GM12878 (cell line): ENCODE results near the gene MBOAT7. TPM values are rescaled to one million over a fixed set of nuclear protein-coding genes. Genes with fewer than 3 reads are reported as not detected.
"Not testable (repeated sequence)": the region's sequence is repeated elsewhere in the genome, so short reads cannot be mapped to it uniquely, and the experiment has no call there.

ENCODE experiments used
- ATAC-seq: fragments of 200-7000 bp; cut with Tn5 transposase; 3 replicates; pipeline ENCODE4 v1.9.1; 2020; ENCODE audit warnings: mild to moderate bottlenecking, moderate library complexity
- BruUV-seq: library from RNA; stranded (reverse); fragments of 400-500 nt; replicated peaks from 2 replicates; lab custom pipeline; 2021; lab: Mats Ljungman, UMichigan
- CTCF ChIA-PET: fragments of 300-600 bp; sonication (Branson Sonifier 250); formaldehyde crosslinking; extraction: SDS; loops from one replicate; lab custom pipeline; 2021; ENCODE audit warnings: inconsistent platforms; lab: Yijun Ruan, JAX
- POLR2A ChIA-PET: fragments of 350-600 bp; formaldehyde crosslinking; extraction: SDS; loops from one replicate; lab custom pipeline; 2021; ENCODE audit warnings: inconsistent platforms; lab: Charles Lee
- RAD21 ChIA-PET: fragments of 300-600 bp; sonication (Branson Sonifier 250); formaldehyde crosslinking; loops from one replicate; lab custom pipeline; 2023; ENCODE audit warnings: antibody characterized with exemption; ENCODE audit not compliant: unreplicated experiment; lab: Charles Lee
- SMC1A ChIA-PET: fragments of 300-600 bp; sonication (Branson Sonifier 250); formaldehyde crosslinking; loops from one replicate; lab custom pipeline; 2023; ENCODE audit not compliant: unreplicated experiment, uncharacterized antibody; lab: Charles Lee
- DNase-seq: peaks from one replicate; pipeline ENCODE4 v3.0.0-alpha.2; 2011; ENCODE audit warnings: low read depth, low spot score
- FAIRE-seq: peaks from 3 replicates; lab custom pipeline; 2011; peaks lifted over from hg19 to GRCh38; lab: Jason Lieb, UNC
- H2AFZ ChIP-seq: 2 replicates; pipeline ENCODE4 v1.6.0; 2011; ENCODE audit warnings: low read depth, low read length, control low read depth; ENCODE audit not compliant: control insufficient read depth
- H3K27ac ChIP-seq: 2 replicates; pipeline ENCODE4 v1.5.1; 2011; ENCODE audit warnings: control low read depth; ENCODE audit not compliant: control insufficient read depth, insufficient read depth
- H3K27me3 ChIP-seq, 2 experiments: replicated peaks in 1 of 2; 2 replicates each; pipeline versions ENCODE4 v1.6.0 to v1.6.1; 2011; ENCODE audit warnings: low read length in 1 of 2; ENCODE audit not compliant: control insufficient read depth in 2 of 2, insufficient read depth in 2 of 2
- H3K36me3 ChIP-seq, 2 experiments: 2 replicates each; pipeline ENCODE4 v1.5.1; 2011; ENCODE audit warnings: low read length in 1 of 2; ENCODE audit not compliant: control insufficient read depth in 2 of 2, insufficient read depth in 2 of 2
- H3K4me1 ChIP-seq: 2 replicates; pipeline ENCODE4 v1.6.1; 2011; ENCODE audit warnings: mild to moderate bottlenecking, low read length, moderate library complexity, mixed read lengths; ENCODE audit not compliant: control insufficient read depth, insufficient read depth
- H3K4me2 ChIP-seq: 2 replicates; pipeline ENCODE4 v1.6.0; 2011; ENCODE audit warnings: control low read depth; ENCODE audit not compliant: control insufficient read depth, insufficient read depth
- H3K4me3 ChIP-seq: fragments of 200-600 bp; sonication (generic); 2 replicates; pipeline ENCODE4 v1.5.1; 2016
- H3K79me2 ChIP-seq: 2 replicates; pipeline ENCODE4 v1.6.0; 2011; ENCODE audit warnings: low read length; ENCODE audit not compliant: control insufficient read depth, insufficient read depth
- H3K9ac ChIP-seq: 2 replicates; pipeline ENCODE4 v1.8.0; 2011; ENCODE audit warnings: low read length, control low read depth, mixed read lengths; ENCODE audit not compliant: control insufficient read depth, insufficient read depth
- H3K9me3 ChIP-seq: replicated peaks from 3 replicates; pipeline ENCODE4 v1.5.1; 2011; ENCODE audit warnings: mild to moderate bottlenecking, low read length; ENCODE audit not compliant: control insufficient read depth, insufficient read depth
- H4K20me1 ChIP-seq: 2 replicates; pipeline ENCODE4 v1.6.0; 2011; ENCODE audit not compliant: control insufficient read depth, insufficient read depth
- HDAC2 ChIP-seq: fragments of 200-600 bp; sonication (generic); IDR thresholded peaks from 2 replicates; pipeline ENCODE4 v1.6.1; 2017
- HDAC6 ChIP-seq: fragments of 200-600 bp; sonication (generic); IDR thresholded peaks from one replicate; pipeline ENCODE4 v1.8.0; 2017; ENCODE audit warnings: antibody characterized with exemption; ENCODE audit not compliant: unreplicated experiment
- WGBS: methylation state at CpG from one replicate; pipeline ENCODE4 v1.1.6; 2016; ENCODE audit warnings: low lambda C conversion rate; ENCODE audit not compliant: insufficient replicate concordance, insufficient coverage; ENCODE audit errors: missing lambda C conversion rate; 5-methylcytosine and 5-hydroxymethylcytosine counted together
- in situ Hi-C: fragments of 300-500 bp; cut with MboI; formaldehyde crosslinking; loops from 9 replicates; pipeline ENCODE4 v1.14.3; 2018; ENCODE audit warnings: mixed read lengths
- intact Hi-C: fragments of 100-400 bp; cut with micrococcal nuclease; formaldehyde crosslinking; loops from one replicate; pipeline ENCODE4 v1.14.2; 2022; ENCODE audit not compliant: unreplicated experiment
- polyA plus RNA-seq, 11 experiments: library from polyadenylated mRNA; depleted of rRNA in 4 of 11; unstranded in 6 of 11; stranded (reverse) in 5 of 11; fragments of >200 nt; fragmentation: Nextera tagmentation in 4 of 11; fragmentation: Illumina TruSeq in 1 of 11; extraction: Ambion mirVana in 4 of 11; extraction: Trizol in 1 of 11; gene quantifications; 1 replicate in 1 of 11; 2 replicates in 10 of 11; pipeline versions ENCODE4 v1.2.1 to v1.2.3, GENCODE V29; 2011 to 2016; ENCODE audit warnings: inconsistent platforms in 2 of 11, missing spikeins in 2 of 11, low read depth in 1 of 11
- total RNA-seq, 4 experiments: library from RNA; depleted of rRNA in 3 of 4; stranded (reverse); fragments of >200 nt in 3 of 4; fragmentation: Illumina TruSeq in 1 of 4; extraction: Trizol in 1 of 4; gene quantifications; 2 replicates each; pipeline versions ENCODE4 v1.2.1 to v1.2.3, GENCODE V29; 2013 to 2021
- TF ChIP-seq, protein P1 (sequence below): fragments of 450-650 bp; IDR thresholded peaks from 2 replicates; pipeline ENCODE4 v1.6.1; 2017; ENCODE audit warnings: low read depth, mild to moderate bottlenecking, moderate library complexity
- TF ChIP-seq, protein P2 (sequence below): fragments of 450-650 bp; IDR thresholded peaks from 2 replicates; pipeline ENCODE4 v1.6.1; 2018; ENCODE audit warnings: borderline replicate concordance, mild to moderate bottlenecking; ENCODE audit not compliant: partially characterized antibody

The MBOAT7 gene
- total and polyA plus RNA-seq, 10 of the 15 experiments (the other 5 are each of a cell fraction or from before 2014, with no cell fraction given), result 0.69 to 44.5 (median 21.7) TPM

DNA sequence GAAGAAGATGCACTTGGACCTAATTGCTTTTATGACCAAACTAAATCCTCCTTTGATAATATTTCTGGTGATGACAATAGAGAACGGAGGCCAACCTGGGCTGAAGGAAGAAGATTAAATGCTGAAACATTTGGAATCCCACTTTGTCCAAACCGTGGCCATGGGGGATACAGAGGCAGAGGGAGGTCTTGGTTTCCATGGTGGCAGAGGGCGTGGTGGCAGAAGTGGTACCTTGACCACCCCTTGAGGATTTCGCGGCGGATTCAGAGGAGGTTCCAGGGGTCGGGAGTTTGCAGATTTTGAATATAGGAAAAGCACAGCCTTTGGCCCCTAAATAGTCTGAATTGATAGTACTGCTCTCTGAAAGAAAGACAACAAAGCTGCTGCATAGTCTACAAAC lies 40.7 kb upstream of the MBOAT7 start (continued):
- TF ChIP-seq, protein P1, sequence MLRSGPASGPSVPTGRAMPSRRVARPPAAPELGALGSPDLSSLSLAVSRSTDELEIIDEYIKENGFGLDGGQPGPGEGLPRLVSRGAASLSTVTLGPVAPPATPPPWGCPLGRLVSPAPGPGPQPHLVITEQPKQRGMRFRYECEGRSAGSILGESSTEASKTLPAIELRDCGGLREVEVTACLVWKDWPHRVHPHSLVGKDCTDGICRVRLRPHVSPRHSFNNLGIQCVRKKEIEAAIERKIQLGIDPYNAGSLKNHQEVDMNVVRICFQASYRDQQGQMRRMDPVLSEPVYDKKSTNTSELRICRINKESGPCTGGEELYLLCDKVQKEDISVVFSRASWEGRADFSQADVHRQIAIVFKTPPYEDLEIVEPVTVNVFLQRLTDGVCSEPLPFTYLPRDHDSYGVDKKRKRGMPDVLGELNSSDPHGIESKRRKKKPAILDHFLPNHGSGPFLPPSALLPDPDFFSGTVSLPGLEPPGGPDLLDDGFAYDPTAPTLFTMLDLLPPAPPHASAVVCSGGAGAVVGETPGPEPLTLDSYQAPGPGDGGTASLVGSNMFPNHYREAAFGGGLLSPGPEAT, result no peak
- TF ChIP-seq HDAC2, result no peak

DNA sequence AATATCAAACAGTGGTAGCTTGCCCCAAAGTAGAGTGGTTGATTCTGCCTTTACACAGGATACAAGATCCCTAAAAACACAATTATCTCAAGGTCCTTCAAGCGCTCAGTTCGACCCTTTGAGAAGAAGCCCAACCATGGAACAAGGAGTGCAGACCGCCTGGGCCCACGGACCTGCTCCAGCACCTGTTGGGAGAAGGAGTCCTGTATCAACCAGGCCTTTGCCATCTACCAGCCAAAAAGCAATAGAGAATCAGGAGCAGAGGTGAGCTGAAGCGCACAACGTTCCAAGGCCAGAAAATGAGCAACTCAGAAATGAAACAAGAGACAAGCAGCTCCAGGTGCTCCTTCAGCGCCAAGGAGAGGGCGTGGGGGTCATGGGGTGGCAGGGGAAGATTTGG lies 39.8 kb upstream of the MBOAT7 start:
- intact Hi-C loops, result no loop called here
- 48% methylated on average over 8 of the region's 8 CpGs for WGBS
- no peak for FAIRE-seq

DNA sequence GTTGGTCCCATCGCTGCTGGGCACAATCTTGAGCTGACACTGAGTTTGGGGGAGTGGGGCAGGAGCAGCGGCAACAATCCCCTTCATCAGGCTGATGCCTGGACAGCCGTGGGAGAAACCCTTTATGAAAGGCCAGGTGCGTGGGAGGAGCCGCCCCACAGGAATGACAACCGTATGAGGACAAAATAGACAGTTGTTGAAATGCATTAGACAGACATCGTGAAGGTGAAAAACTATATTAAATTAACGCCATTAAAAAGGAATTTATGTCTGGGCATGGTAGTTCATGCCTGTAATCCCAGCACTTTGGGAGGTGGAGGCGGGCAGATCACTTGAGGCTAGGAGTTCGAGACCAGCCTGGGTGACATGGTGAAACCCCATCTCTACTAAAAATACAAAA lies 35.2 kb upstream of the MBOAT7 start:
- H3K9me3 ChIP-seq, BruUV-seq, ATAC-seq, H3K9ac ChIP-seq, H3K4me3 ChIP-seq, DNase-seq, H3K4me1 ChIP-seq, H3K36me3 ChIP-seq, RAD21 ChIA-PET, POLR2A ChIA-PET, H3K4me2 ChIP-seq, H3K79me2 ChIP-seq, in situ Hi-C loops, intact Hi-C loops, H4K20me1 ChIP-seq, H3K27me3 ChIP-seq, H2AFZ ChIP-seq, FAIRE-seq, H3K27ac ChIP-seq: not testable (repeated sequence)
- ChIA-PET CTCF (interaction anchor here (0.9 to 1.4 kb wide), 4 partner anchors 11 to 55 kb away, joined by 3 to 5 read pairs (median 4); partner anchors contain the start of gene MBOAT7), SMC1A (interaction anchor here (1.1 to 1.2 kb wide), 2 partner anchors 10 to 23 kb away, joined by 4 read pairs; no protein-coding TSS in a partner anchor)
- WGBS, result 64% methylated on average over 10 of the region's 10 CpGs

More for the DNA sequence above, 39.8 kb upstream of the MBOAT7 start:
- ChIA-PET RAD21 (interaction anchor here (0.6 to 0.7 kb wide), 2 partner anchors 28 to 53 kb away, joined by 4 read pairs; no protein-coding TSS in a partner anchor), POLR2A (interaction anchor here (0.6 to 2.2 kb wide), 2 partner anchors 26 to 40 kb away, joined by 5 to 7 read pairs; partner anchors contain the start of gene MBOAT7), CTCF (interaction anchor here (0.9 to 2.5 kb wide), 3 partner anchors 37 to 122 kb away, joined by 3 to 8 read pairs (median 5); partner anchors contain the start of gene MBOAT7), SMC1A (no interaction called here)
- Histone ChIP-seq H3K79me2 (no peaks in the 10 kb centered on the region), H3K36me3 (no peaks in the 10 kb centered on the region), H3K27ac (no peak overlapping the region), H2AFZ (no peak overlapping the region), H3K9ac (no peak overlapping the region), H3K27me3 (no peaks in the 10 kb centered on the region), H3K4me2 (no peak overlapping the region), H4K20me1 (0 out of 2 replicates have a peak, but pooled peaks cover 1% of the 10 kb centered on the region), H3K9me3 (no peaks in the 10 kb centered on the region), H3K4me3 (no peak overlapping the region), H3K4me1 (no peaks in the 10 kb centered on the region)
- TF ChIP-seq, protein P2, sequence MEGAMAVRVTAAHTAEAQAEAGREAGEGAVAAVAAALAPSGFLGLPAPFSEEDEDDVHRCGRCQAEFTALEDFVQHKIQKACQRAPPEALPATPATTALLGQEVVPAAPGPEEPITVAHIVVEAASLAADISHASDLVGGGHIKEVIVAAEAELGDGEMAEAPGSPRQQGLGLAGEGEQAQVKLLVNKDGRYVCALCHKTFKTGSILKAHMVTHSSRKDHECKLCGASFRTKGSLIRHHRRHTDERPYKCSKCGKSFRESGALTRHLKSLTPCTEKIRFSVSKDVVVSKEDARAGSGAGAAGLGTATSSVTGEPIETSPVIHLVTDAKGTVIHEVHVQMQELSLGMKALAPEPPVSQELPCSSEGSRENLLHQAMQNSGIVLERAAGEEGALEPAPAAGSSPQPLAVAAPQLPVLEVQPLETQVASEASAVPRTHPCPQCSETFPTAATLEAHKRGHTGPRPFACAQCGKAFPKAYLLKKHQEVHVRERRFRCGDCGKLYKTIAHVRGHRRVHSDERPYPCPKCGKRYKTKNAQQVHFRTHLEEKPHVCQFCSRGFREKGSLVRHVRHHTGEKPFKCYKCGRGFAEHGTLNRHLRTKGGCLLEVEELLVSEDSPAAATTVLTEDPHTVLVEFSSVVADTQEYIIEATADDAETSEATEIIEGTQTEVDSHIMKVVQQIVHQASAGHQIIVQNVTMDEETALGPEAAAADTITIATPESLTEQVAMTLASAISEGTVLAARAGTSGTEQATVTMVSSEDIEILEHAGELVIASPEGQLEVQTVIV, result no peak
- TF ChIP-seq HDAC6, result no peak
- BruUV-seq, result no TSS peak
- DNase-seq, result no peak
- ATAC-seq, result no peak
- in situ Hi-C loops, result no loop called here
